GM10248 (cell line): ENCODE data around the gene ASPSCR1.
"Not testable (repeated sequence)": the region's sequence is repeated elsewhere in the genome, so short reads cannot be mapped to it uniquely, and the experiment has no call there.

Experiments used
- CTCF ChIA-PET: fragments of 300-600 bp; sonication (Branson Sonifier 250); formaldehyde crosslinking; extraction: SDS; loops from one replicate; lab custom pipeline; 2021; ENCODE audit warnings: antibody characterized with exemption; lab: Yijun Ruan, JAX
- POLR2A ChIA-PET: fragments of 350-650 bp; sonication (Branson Sonifier 250); formaldehyde crosslinking; extraction: SDS; loops from one replicate; lab custom pipeline; 2020; ENCODE audit warnings: antibody characterized with exemption; lab: Yijun Ruan, JAX
- DNase-seq: peaks from one replicate; pipeline ENCODE4 v3.0.0; 2012; ENCODE audit errors: extremely low spot score
- CTCF ChIP-seq: IDR thresholded peaks from 2 replicates; pipeline ENCODE4 v1.5.1; 2012; ENCODE audit warnings: mild to moderate bottlenecking, low read depth; ENCODE audit errors: extremely low read depth, missing control alignments, control extremely low read depth

ASPSCR1 gene

GRCh38 chr17:81980707-81981343, 3.4 kb downstream of the ASPSCR1 start:
- POLR2A ChIA-PET: no interaction called here
- CTCF ChIA-PET: interaction anchor here (1.6 to 3.4 kb wide), 2 partner anchors 21 to 39 kb away, joined by 4 to 18 read pairs; no protein-coding TSS in a partner anchor
- no peak for TF ChIP-seq CTCF
- no peak for DNase-seq

- POLR2A ChIA-PET, CTCF ChIA-PET: not testable (repeated sequence)
Observed at GRCh38 chr17:81981511-81981910, 4.1 kb downstream of the ASPSCR1 start.

GRCh38 chr17:81983011-81983638, 5.7 kb downstream of the ASPSCR1 start:
- no peak for DNase-seq
- no peak for TF ChIP-seq CTCF
- ChIA-PET POLR2A (interaction anchor here (0.5 to 0.6 kb wide), 3 partner anchors 111 to 520 kb away, joined by 4 to 8 read pairs (median 4); no protein-coding TSS in a partner anchor), CTCF (interaction anchor here (2.5 kb wide), 1 partner anchor 24 kb away, joined by 9 read pairs; no protein-coding TSS in a partner anchor)

More at GRCh38 chr17:81981511-81981910, 4.1 kb downstream of the ASPSCR1 start:
- DNase-seq: not testable (repeated sequence)

- TF ChIP-seq CTCF: no peak
- ChIA-PET CTCF (interaction anchor here (2.5 kb wide), 1 partner anchor 24 kb away, joined by 9 read pairs; no protein-coding TSS in a partner anchor), POLR2A (interaction anchor here (0.6 kb wide), 1 partner anchor 519 kb away, joined by 4 read pairs; no protein-coding TSS in a partner anchor)
- DNase-seq: no peak
Observed at GRCh38 chr17:81983639-81984373, 6.4 kb downstream of the ASPSCR1 start.

GRCh38 chr17:81984773-81985410, 7.5 kb downstream of the ASPSCR1 start:
- TF ChIP-seq CTCF: no peak
- no peak for DNase-seq
- ChIA-PET CTCF (interaction anchor here (1.1 to 1.3 kb wide), 2 partner anchors 21 to 221 kb away, joined by 3 to 4 read pairs; no protein-coding TSS in a partner anchor), POLR2A (no interaction called here)

- no peak for DNase-seq
- no peak for TF ChIP-seq CTCF
- ChIA-PET CTCF (no interaction called here), POLR2A (no interaction called here)
Observed at GRCh38 chr17:81986606-81987005, 9.2 kb downstream of the ASPSCR1 start.
